Skeletal muscle cell (primary cell): ENCODE measurements around the gene GCSH.
A peak's percentile ranks its signal among the peaks of the same experiment; 100 is the strongest.

Source experiments
- DNase-seq: peaks from one replicate; pipeline ENCODE4 v3.0.0-alpha.2; 2010; ENCODE audit warnings: low read depth
- H3K4me3 ChIP-seq: 2 replicates; pipeline ENCODE4 v1.5.1; 2011; ENCODE audit warnings: low read depth, mild to moderate bottlenecking, control low read depth, low read length, moderate library complexity

Gene GCSH

DNA sequence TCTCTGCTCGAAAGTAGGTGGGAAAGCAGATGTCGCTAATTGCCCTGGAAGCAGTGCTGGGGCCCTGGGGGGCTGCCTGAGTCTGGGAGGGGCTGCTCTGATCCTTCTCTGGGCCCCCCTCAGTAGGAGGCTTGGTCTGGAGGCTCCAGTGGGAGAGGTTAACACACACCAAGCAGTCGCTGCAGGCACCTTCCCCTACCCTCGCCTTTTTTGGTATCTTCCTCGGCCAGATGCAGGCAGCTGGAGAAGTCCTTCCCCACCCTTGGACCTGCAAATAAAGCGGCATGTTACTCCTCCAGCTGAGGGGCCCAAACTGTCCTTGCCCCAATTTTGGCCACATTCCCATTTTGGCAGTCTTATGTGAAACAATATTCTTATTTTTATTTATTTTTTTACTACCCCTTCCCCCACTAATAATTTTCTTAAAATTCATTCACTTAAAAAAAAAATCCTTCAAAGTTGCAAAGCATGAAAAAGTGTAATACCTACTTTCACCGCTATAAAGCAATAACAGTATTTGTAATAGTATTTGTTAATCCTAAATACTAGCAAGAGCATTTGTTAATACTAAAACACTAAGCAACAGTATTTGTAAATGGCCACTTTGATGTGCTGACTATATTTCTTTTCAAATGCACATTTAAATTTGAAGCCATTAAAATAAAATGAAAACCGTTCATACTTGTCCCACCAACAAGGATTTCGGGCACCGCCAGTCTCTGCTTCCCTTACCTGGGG lies 34.2 kb downstream of the GCSH start:
- H3K4me3 ChIP-seq = no peak overlapping the region
- no peak for DNase-seq

DNA sequence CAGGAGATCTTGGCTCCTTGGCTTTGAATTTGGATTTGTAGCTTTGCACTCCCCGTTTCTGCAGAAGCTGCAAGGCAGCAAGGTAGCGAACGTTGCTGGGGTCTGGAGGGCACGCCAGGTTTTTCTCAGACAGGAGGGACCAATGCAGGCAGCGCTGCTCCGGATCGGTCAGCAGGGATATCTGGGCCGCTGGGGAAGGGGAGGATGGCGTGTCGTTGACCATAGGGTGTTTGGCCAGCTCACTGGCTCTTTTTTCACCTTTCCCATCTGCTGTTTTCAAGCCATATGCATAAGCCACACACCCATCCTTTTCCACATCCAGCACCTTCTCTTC lies 34.9 kb downstream of the GCSH start:
- H3K4me3 ChIP-seq = no peak overlapping the region

DNA sequence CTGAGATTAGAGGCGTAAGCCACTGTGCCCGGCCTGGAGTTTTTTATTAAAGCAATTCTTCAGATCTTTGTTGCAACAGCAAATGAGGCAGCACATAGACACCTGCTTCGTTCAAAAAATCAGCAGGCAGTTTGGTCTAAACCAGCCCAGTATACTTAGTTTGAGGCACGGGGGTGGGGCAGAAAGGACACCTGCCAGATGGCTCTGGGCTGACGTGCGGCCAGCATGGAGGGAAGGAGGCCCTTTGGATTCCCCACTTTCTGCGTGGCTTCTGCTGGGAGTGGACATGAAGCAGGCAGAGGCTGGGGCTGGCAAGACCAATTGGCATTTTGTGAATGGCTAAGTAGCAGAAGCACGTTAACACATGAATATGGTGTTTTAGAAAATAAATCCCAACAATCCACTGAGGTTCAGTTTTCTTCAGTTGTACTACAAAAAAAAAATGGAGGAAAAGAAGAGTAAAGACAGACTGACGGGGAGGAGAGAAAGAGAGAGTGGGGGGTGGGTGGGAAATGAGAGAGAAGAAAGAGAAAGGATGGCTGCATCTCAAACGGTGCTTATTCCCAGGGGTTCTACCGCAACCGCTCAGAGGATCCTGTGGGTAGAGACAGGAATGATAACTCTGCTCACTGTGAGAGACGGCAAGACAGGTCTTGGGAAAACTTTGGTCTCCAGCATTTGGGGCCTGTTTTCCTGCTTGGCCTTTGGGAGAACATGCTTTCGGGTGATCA lies 35.5 kb downstream of the GCSH start:
- H3K4me3 ChIP-seq = no peak overlapping the region
- DNase-seq = no peak

More for the DNA sequence above, 34.9 kb downstream of the GCSH start:
- DNase-seq = no peak

DNA sequence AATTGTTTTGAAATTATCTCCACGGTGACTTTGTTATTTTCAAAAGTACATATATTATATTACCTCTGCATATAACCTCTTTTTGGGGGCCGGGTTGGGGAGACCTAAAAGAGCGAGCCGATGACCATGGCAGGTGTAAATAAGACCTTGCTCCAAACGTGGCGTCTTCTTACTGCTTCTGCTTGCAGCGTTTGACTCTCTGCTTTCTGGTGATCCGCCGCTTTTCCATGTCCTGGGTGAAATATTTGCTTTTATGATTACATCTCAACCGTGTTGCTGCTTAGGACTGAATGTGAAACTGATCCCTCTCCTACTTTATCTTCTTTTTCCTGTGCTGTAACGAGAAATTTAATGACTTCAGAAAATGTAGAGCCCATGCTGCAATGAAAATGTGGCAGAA lies 42.4 kb downstream of the GCSH start:
- DNase-seq = no peak
- no peak overlapping the region for H3K4me3 ChIP-seq

DNA sequence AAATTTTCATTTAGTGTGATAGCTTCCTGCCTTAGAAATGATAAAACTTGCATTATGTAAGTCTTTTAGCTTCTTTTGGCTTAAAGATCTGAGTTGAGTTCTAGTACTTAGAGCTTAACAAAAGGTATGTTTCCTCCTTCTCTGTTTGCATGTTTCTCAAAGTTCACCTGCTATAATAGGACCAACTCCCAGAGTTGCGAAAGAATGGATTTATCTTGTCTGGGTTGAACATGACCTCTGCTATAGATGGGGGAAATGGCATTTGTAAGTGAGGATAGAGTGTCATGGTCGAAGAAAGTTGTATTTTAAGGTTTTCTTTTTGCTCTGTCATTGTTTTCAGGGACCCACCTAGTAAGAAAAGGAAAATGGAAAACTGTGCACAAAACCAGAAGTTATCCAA lies 53.4 kb downstream of the GCSH start:
- no peak overlapping the region for H3K4me3 ChIP-seq
- DNase-seq = no peak

- H3K4me3 ChIP-seq = no peak overlapping the region
- no peak for DNase-seq
Observed at GRCh38 chr16:81041696-81042095, 54.5 kb downstream of the GCSH start.

DNA sequence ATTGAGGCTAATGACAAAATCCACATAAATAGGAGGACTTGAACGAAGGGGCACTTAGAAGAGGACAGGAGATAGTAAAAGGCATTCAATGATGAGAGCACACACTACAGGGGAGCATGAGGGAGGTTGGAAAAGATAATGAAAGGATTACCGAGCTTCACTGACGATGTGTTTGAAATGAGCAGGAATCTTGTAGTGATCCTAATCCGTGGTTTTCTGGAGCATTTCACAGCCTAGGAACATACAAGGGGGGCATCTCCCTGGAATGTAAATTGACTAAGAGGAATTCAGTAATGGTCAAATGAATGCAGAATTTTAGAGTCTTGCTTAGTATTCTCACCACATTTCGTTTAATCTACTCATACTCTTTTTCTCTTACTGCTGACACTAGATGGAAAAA lies 55.4 kb downstream of the GCSH start:
- no peak overlapping the region for H3K4me3 ChIP-seq

DNA sequence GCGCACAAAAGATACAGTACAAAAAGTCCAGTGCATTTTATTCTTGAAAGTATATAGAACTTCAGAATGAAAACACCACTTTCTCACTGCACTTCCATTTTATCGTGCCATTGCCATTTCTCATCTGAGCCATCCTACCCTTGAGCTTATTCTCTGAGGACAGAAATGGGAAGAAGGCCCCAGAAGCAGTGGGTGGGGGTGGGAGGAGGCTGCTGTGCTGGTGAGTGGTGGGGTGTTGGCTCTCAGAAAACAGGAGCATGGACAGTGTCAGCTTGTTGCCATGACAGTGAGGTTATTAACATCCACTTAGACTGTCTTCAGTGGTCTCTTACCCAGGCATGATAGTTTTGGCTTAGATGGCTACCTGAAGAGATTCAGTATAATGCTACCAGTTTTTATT lies 56.1 kb downstream of the GCSH start:
- H3K4me3 ChIP-seq = no peak overlapping the region
- DNase-seq = no peak

More for the DNA sequence above, 55.4 kb downstream of the GCSH start:
- no peak for DNase-seq

- H3K4me3 ChIP-seq = peak overlapping the region; percentile 76
- DNase-seq = no peak
Observed at GRCh38 chr16:81036751-81037350, 59.3 kb downstream of the GCSH start.

GRCh38 chr16:81035975-81036750 lies 60.0 kb downstream of the GCSH start:
- H3K4me3 ChIP-seq = peak overlapping the region; percentile 76
- DNase-seq = no peak

DNA sequence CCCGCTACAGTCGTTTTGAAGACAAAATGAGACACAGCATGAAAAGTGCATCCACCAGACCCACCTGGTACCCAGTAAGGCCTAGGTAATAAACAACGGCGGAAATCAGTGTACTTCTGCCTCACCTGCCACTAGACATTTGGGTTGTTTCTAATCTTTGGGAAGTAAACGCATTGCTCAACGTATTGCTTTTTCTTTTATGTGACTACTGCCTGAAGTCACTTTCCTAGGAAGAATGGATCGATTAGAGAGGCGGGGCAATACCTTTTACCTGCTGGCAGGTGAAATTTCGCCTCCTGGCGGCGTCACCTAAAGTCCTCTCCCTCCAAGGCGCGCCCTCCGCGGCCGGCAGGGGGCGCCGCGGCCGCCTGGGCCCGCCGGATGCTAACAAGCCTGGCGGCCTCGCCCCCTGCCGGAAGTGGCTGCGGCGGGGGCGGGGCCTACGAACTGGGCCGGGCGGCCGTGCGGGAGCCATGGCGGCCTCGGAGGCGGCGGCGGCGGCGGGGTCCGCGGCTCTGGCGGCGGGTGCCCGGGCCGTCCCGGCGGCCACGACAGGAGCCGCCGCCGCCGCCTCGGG lies 60.7 kb downstream of the GCSH start, which contains the start of gene ATMIN:
Gene ATMIN, plus strand, starts transcription at position 445 of the 577 bp plus-strand sequence. Its CDS starts 29 bp downstream, at position 474.
- peak within 1 kb of the TSS; percentile 76 for H3K4me3 ChIP-seq
- DNase-seq = peak; percentile 36
